GM18502 (cell line): ENCODE measurements around the gene CDK9.
"Not testable (repeated sequence)": the region's sequence is repeated elsewhere in the genome, so short reads cannot be mapped to it uniquely, and the experiment has no call there.

Experiments
- ATAC-seq: cut with Tn5 transposase; IDR thresholded peaks from one replicate; pipeline ENCODE4 v1.9.1; 2021; ENCODE audit warnings: mild to moderate bottlenecking; ENCODE audit not compliant: unreplicated experiment, poor library complexity

CDK9 gene

DNA sequence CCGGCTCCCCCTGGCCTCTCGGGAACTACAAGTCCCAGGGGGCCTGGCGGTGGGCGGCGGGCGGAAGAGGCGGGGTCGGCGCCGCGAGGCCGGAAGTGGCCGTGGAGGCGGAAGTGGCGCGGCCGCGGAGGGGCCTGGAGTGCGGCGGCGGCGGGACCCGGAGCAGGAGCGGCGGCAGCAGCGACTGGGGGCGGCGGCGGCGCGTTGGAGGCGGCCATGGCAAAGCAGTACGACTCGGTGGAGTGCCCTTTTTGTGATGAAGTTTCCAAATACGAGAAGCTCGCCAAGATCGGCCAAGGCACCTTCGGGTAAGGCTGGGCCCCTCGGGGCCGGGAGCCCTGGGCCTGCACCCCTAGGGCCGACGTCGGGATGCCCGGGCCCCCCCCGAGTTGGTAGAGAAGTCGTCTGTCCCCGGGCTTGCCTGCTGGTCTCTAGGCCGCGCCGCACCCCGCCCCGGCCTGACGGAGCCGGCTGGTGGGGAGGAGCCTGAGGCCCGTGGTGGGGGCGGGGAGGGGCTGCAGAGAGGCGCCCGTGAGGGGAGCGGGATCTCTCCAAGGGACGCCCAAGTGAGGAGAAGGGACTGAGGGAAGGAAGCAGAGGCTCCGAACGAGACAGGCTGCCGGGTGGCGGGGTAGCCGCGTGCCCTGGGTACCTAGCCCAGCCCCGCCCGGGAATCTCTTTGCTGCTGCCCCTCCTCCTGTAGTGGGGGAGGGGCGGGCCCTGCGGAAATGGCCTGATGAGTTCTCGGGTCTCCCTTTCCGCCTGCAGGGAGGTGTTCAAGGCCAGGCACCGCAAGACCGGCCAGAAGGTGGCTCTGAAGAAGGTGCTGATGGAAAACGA, at the start of gene CDK9:
Gene CDK9 (plus strand): TSS at position 102 of the 840 bp plus-strand sequence. CDS start 115 bp downstream, at position 217.
- ATAC-seq: peak; percentile 60

DNA sequence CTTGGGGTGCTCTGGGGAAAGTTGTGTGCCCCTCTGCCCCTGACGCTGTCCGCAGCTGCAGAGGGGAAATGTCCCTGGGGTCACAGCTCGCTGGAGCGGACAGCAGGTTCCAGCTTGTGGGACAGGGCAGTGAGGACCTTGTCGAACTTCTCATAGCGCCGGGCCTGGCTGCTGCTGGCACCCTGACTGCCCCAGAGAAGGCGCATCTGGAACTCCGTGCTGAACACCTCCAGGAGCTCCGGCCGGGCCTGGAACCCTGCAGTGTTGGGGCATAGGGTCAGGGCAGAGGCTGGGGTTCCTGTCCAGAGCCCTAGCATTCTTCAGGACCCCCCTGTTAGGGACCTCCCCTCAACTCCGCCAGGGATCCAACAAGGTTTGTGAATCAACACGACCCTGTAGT, 47.2 kb upstream of the CDK9 start:
- no peak for ATAC-seq

- no peak for ATAC-seq
Observed at GRCh38 chr9:127739614-127740330, 46.1 kb upstream of the CDK9 start.

GRCh38 chr9:127741831-127742434, 43.9 kb upstream of the CDK9 start:
- no peak for ATAC-seq

DNA sequence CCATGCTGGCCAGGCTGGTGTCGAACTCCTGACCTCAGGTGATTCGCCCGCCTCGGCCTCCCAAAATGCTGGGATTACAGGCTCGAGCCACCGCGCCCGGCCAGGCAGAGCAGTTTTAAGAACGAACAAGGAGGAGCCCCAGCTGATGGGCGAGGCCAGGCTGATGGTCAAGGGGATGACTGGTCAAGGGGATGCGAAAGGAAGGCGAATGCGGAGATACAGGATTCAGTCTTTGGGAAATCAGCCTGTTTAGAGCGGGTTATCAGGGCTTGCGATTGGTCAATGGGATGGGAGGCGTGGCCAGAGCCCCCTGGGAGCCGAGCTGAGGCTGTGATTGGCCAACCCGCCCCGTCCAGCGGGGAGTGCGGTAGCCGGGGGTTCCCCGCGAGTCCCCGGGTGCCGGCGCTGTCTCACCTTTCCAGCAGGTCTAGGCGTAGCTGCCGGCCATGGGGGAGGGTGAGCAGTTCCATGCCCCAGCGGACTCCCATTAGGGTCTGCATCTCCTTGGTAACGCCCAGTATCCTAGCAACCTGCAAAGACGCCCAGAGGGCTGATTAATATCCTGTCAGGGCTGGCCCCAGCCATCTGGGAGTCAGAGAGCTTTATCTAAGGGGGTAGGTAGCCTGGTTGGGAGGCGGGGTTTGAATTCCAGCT, 43.3 kb upstream of the CDK9 start:
- no peak for ATAC-seq

GRCh38 chr9:127744398-127745110, 41.3 kb upstream of the CDK9 start:
- ATAC-seq: no peak

DNA sequence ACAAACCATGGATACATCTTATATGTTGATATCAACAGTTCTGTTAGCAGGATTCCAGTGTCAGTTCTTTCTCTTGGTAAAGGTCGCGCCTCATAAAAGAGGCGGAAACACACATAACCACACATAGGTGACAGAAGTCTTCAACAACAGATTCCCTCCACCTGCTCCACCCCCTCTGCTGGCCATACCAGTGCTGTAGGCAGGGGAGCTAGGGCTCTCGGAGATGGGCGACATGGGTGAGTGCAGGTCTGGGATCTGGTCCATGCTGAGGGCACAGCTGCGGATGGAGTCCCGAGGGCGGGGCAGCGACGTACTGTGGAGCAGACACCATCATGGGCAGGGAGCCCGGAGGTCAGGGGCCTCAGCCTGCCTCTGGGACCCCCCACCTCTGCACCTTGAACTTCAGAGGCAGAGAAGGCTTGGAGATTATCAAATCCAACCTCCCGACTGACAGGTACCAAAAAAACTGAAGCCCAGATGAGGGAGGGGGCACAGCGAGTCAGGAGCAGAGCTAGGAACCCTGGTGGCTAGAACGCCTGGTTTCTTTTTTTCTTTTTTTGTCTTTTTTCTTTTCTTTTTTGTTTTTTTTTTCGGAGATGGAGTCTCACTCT, 38.8 kb upstream of the CDK9 start:
- ATAC-seq: no peak

- no peak for ATAC-seq
Observed at GRCh38 chr9:127749090-127749787, 36.6 kb upstream of the CDK9 start.

DNA sequence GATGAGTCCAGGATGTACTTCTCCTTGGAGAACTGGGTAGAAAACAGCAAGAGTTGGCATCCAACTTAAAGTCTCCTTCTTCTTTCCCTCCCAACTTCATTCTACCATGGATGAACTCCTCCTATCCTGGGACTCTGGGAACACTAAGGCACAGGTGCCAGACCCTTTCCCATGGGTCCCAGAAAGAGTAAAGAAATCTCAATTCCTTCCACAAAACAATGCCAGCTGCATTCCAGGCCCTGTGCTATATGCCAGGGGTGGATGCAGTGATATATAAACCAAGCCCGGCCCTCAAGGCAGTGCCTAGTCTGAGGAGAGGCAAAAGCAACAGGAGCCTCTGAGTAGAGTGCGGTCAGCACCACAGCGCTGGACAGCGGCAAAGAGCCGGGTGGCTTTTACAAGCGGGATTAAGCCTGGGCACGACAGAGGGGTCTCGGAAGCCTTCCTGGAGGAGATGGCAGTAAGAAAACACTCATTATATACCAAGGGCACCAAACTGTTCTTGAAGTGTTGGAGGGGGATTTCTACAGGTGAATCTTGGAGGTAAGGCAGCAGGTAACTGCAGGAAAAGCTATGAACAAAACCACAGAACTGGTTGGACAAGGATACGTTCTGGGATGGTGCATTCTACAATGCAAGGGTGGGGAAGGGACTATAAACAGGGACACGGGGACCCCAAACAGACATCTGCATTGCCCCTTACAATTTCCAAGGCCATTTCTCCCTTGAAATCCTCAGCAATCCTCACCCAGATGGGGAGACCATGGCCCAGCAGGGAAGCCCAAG, 34.4 kb upstream of the CDK9 start:
- ATAC-seq: no peak

DNA sequence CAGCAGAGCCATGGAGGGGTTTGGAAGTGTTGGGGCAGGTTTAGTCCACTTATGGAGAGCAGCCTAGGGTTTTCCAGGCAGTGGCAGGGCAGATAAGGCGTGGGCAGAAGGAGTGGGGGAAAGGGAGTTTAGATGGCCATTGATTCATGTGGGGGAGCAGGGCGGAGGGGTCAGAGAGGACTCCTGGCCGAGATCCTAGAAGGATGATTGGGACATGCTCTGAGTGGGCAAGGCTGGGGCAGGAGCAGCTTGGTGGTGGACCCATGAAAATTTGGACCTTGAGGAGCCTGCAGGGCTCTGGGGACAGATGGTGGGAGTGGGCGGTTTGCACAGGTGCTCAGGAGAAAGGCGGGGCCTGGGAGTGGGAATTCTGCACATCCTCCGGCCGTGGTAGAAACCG, 32.7 kb upstream of the CDK9 start:
- ATAC-seq: no peak

- ATAC-seq: no peak
Observed at GRCh38 chr9:127753622-127754021, 32.2 kb upstream of the CDK9 start.

DNA sequence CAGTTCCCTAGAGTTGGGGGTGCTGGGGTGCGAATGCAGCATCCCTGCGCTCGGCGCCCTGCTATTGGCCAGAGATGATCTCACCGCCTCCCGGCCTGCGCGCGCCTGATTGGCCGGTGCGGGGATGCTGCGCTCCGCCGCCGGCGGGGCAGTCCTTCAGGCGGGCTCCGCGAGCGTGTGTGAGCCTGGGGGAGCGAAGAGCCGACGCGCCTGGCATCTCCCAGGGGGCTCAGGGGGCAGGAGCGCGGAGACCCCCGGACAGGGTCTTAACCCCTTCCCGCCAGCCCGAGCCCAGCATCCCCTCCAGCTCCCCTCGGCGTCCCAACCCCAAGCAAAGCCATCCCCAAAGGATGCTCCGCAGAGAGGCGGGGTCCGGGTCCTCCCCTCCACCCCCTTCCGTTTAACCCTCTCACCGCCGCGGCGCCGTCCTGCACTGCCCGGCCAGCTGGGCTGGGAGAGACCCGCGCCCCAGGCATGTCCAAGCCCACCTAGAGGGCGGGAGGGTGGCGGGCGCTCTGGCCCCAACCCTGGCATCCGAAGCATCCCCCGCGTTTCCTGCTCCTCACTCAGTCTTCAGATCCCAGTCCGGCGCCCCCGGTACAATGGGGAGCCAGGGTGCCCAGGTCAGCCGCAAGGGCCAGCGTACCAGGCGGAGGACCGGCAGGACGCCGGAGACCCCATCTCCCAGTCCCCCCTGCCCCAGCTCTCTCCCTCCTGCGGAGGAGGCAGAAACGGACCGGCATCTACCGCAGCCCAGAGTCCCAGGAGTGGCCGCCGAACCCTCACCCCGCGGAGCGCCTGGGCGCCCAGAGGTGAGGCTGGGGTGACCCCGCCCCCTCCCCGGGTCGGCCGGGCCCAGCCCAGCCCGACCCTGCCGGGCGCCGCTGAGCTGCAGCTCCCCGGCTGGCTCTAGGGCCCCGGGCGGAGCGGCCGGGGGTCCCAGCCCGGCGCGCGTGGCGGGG, 31.5 kb upstream of the CDK9 start:
- ATAC-seq: no peak

GRCh38 chr9:127755061-127756060, 30.5 kb upstream of the CDK9 start:
- no peak for ATAC-seq

- no peak for ATAC-seq
Observed at GRCh38 chr9:127756233-127756632, 29.6 kb upstream of the CDK9 start.

DNA sequence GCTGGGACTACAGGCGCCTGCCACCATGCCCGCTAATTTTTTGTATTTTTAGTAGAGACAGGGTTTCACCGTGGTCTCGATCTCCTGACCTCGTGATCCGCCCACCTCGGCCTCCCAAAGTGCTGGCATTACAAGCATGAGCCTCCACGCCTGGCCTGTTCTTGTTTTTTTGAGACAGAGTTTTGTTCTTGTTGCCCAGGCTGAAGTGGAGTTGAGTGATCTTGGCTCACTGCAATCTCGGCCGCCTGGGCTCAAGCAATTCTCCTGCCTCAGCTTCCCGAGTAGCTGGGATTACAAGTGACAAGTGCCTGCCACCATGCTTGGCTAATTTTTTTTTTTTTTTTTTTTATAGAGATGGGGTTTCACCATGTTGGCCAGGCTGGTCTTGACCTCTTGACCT, 29.1 kb upstream of the CDK9 start:
- ATAC-seq: not testable (repeated sequence)

GRCh38 chr9:127758843-127759242, 27.0 kb upstream of the CDK9 start:
- no peak for ATAC-seq
